RWPE1 (cell line): Measurements from ENCODE around the gene ZNF730.
"Not testable (repeated sequence)": the region's sequence is repeated elsewhere in the genome, so short reads cannot be mapped to it uniquely, and the experiment has no call there.

ENCODE experiments used
- CTCF ChIA-PET: fragments of 350-600 bp; sonication (Branson Sonifier 250); formaldehyde crosslinking; extraction: SDS; loops from one replicate; lab custom pipeline; 2021; lab: Yijun Ruan, JAX
- POLR2A ChIA-PET: fragments of 400-600 bp; formaldehyde crosslinking; extraction: SDS; loops from one replicate; lab custom pipeline; 2020; ENCODE audit warnings: antibody characterized with exemption; ENCODE audit not compliant: low non-redundant PET; lab: Yijun Ruan, JAX
- DNase-seq: peaks from one replicate; pipeline ENCODE4 v3.0.0; 2012; ENCODE audit warnings: low spot score
- H3K27ac ChIP-seq: fragments of 450-650 bp; 2 replicates; pipeline ENCODE4 v1.5.1; 2017
- CTCF ChIP-seq: fragments of 450-650 bp; conservative IDR thresholded peaks from 2 replicates; pipeline ENCODE4 v1.5.1; 2017; ENCODE audit warnings: low read depth, mild to moderate bottlenecking

ZNF730 gene

DNA sequence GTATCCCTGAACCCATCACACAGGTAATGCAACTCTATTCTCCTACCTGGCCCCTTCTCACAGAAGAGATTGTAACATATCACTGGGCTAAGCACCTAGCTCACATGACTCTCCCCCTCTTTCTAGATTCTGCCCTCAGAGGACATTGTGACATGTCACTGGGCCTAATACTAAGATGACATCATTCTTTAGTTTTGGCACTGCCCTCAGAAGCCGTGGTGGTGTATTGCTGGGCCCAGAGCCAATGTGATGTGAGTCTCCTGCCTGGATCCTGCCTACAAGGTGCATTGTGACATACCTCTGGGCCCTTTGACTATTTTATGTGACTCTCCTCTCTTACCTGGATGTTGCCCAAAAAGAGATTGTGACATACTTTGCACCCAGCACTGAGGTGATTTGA lies 21.4 kb upstream of the ZNF730 start:
- DNase-seq: no peak
- CTCF ChIA-PET: no interaction called here
- H3K27ac ChIP-seq: no peak overlapping the region
- no peak for TF ChIP-seq CTCF
- POLR2A ChIA-PET: no interaction called here

GRCh38 chr19:23098286-23098685 lies 18.5 kb upstream of the ZNF730 start:
- H3K27ac ChIP-seq: no peak overlapping the region
- ChIA-PET CTCF (no interaction called here), POLR2A (no interaction called here)
- no peak for DNase-seq
- no peak for TF ChIP-seq CTCF

DNA sequence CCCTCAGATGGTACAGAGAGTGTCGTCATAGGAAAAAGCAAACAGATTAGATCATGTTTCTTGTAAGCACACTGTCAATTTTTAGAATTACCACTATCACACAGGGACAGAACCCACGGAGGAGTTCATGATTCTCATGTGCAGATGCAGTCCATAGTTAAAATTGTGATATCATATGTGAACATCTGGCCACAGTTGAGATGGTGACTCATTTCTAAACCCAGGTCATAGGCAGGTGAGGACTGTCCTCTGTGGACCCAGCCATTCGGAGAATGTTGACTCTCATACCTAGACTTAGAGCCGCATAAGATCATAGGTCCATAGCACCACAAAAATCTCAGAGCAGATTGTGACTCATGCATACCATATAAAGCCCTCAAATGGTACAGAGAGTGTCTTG lies 17.8 kb upstream of the ZNF730 start:
- H3K27ac ChIP-seq: no peak overlapping the region
- no peak for TF ChIP-seq CTCF
- CTCF ChIA-PET: no interaction called here
- POLR2A ChIA-PET: no interaction called here
- DNase-seq: no peak

- H3K27ac ChIP-seq: no peak overlapping the region
- no peak for TF ChIP-seq CTCF
- DNase-seq: no peak
- ChIA-PET CTCF (no interaction called here), POLR2A (no interaction called here)
Observed at GRCh38 chr19:23099966-23100365, 16.9 kb upstream of the ZNF730 start.

DNA sequence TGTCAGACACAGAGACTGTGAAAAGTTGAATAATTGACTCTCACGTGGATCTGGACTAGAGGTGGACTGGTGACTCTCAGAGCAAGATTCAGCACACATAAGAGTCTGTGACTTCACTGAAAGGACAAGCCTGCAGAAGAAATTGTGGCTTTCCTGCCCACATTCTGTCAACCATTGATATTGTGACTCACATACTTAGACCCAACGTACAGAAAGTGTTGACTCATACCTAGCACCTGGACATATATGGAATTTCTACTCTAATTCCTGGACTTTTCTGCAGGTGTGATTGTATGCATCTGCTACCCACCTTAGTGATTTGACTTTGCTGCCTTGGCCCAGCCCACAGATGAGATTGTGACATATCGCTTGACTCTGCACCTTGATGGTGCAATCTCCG lies 15.6 kb upstream of the ZNF730 start:
- POLR2A ChIA-PET: no interaction called here
- CTCF ChIA-PET: no interaction called here
- no peak for TF ChIP-seq CTCF
- no peak overlapping the region for H3K27ac ChIP-seq
- no peak for DNase-seq

DNA sequence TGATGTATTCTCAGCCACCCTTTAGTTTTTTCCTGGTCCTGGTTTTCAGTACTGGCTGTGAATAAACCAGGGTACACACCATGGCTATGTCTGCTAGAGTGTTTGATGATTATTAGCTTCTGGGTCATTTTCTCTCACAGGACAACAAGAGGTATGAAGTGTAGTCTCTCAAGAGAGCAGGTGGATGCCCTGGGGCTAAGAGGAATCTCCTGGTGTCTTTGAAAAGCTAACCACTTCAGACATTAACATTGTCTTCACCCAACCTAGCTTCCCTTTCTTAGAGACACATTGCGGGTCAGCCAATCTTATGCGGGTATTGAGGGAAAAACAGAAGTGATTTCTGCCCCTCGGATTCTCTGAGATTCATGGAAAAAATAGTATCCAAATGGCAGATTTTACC lies 1.6 kb downstream of the ZNF730 start:
- TF ChIP-seq CTCF: no peak
- no peak for DNase-seq
- POLR2A ChIA-PET: no interaction called here
- CTCF ChIA-PET: no interaction called here
- no peak overlapping the region for H3K27ac ChIP-seq

- DNase-seq, H3K27ac ChIP-seq, CTCF ChIA-PET, POLR2A ChIA-PET: not testable (repeated sequence)
Observed at GRCh38 chr19:23134211-23134610, 17.4 kb downstream of the ZNF730 start.
